Lower lobe of right lung (tissue), 2 donors: ENCODE measurements around the gene BACH2. TPM values are rescaled to one million over a fixed set of nuclear protein-coding genes. Genes with fewer than 3 reads are reported as not detected.

Source experiments
- ATAC-seq, 2 donors: fragments of 200-7000 bp; cut with Tn5 transposase; one replicate each; pipeline ENCODE4 v1.9.1; 2020 to 2022; ENCODE audit warnings: mild to moderate bottlenecking in 2 of 2, moderate library complexity in 2 of 2
- DNase-seq: peaks from one replicate; pipeline ENCODE4 v3.0.0-alpha.2; 2020
- H3K27ac ChIP-seq: fragments of 200-600 bp; one replicate; pipeline ENCODE4 v1.8.0; 2022
- H3K27me3 ChIP-seq: fragments of 200-600 bp; one replicate; pipeline ENCODE4 v1.8.0; 2022; ENCODE audit warnings: low read depth
- H3K36me3 ChIP-seq: fragments of 200-600 bp; one replicate; pipeline ENCODE4 v1.8.0; 2022; ENCODE audit warnings: mild to moderate bottlenecking
- H3K4me1 ChIP-seq: fragments of 200-600 bp; one replicate; pipeline ENCODE4 v1.8.0; 2022
- H3K4me3 ChIP-seq: fragments of 200-600 bp; one replicate; pipeline ENCODE4 v1.8.0; 2022; ENCODE audit warnings: mild to moderate bottlenecking
- H3K9me3 ChIP-seq: fragments of 200-600 bp; one replicate; pipeline ENCODE4 v1.8.0; 2022
- CTCF ChIP-seq: fragments of 200-600 bp; IDR thresholded peaks from one replicate; pipeline ENCODE4 v1.8.0; 2022; ENCODE audit warnings: antibody characterized with exemption, mild to moderate bottlenecking
- intact Hi-C: fragments of 100-400 bp; cut with DNase I; formaldehyde crosslinking; loops from one replicate; pipeline ENCODE4 v1.11.0; 2022
- total RNA-seq: library from RNA; stranded (reverse); fragmentation: NEBNext Ultra II Directional; extraction: Animal tissue kit (Norgen Biotek cat#: 25700); gene quantifications from one replicate; pipeline ENCODE4 v1.2.1, GENCODE V29; 2021
- donor health status: DM: no; HTN: yes; CAD: no; lungs with severe emphysema.

BACH2 gene
- total RNA-seq, 1 donor from 2014 or later = 6.3 TPM

- ATAC-seq = peak; percentile 60 to 61
- peak overlapping the region; percentile 82 for H3K27ac ChIP-seq
- TF ChIP-seq CTCF = peak; percentile 17
- H3K9me3 ChIP-seq = no peaks in the 10 kb centered on the region
- H3K4me1 ChIP-seq = peaks cover 17% of the 10 kb centered on the region
- no peaks in the 10 kb centered on the region for H3K36me3 ChIP-seq
- peak; percentile 60 for DNase-seq
- H3K27me3 ChIP-seq = peaks cover 13% of the 10 kb centered on the region
- H3K4me3 ChIP-seq = peak overlapping the region; percentile 66
- intact Hi-C loops = no loop called here
Observed at GRCh38 chr6:90294989-90295853, 1.4 kb downstream of the BACH2 start.

- DNase-seq = no peak
- no peaks in the 10 kb centered on the region for H3K36me3 ChIP-seq
- peak overlapping the region; percentile 66 for H3K4me3 ChIP-seq
- no peak overlapping the region for H3K27ac ChIP-seq
- intact Hi-C loops = no loop called here
- no peaks in the 10 kb centered on the region for H3K9me3 ChIP-seq
- ATAC-seq = no peak
- peaks cover 17% of the 10 kb centered on the region for H3K4me1 ChIP-seq
- TF ChIP-seq CTCF = no peak
- H3K27me3 ChIP-seq = peaks cover 13% of the 10 kb centered on the region
Observed at GRCh38 chr6:90294614-90294988, 2.0 kb downstream of the BACH2 start.

GRCh38 chr6:90294008-90294511 is 2.6 kb downstream of the BACH2 start:
- intact Hi-C loops = no loop called here

GRCh38 chr6:90293319-90293953 is 3.2 kb downstream of the BACH2 start:
- DNase-seq (no peak), ATAC-seq (no peak)
- intact Hi-C loops = no loop called here
- Histone ChIP-seq H3K4me3 (no peak overlapping the region), H3K36me3 (no peaks in the 10 kb centered on the region), H3K9me3 (no peaks in the 10 kb centered on the region), H3K27ac (no peak overlapping the region), H3K27me3 (peaks cover 13% of the 10 kb centered on the region), H3K4me1 (peaks cover 17% of the 10 kb centered on the region)
- no peak for TF ChIP-seq CTCF

More at GRCh38 chr6:90294008-90294511, 2.6 kb downstream of the BACH2 start:
- ATAC-seq = no peak
- no peak for TF ChIP-seq CTCF
- H3K4me1 ChIP-seq = peaks cover 17% of the 10 kb centered on the region
- H3K27me3 ChIP-seq = peaks cover 13% of the 10 kb centered on the region
- peak overlapping the region; percentile 66 for H3K4me3 ChIP-seq
- no peaks in the 10 kb centered on the region for H3K36me3 ChIP-seq
- H3K27ac ChIP-seq = no peak overlapping the region
- no peaks in the 10 kb centered on the region for H3K9me3 ChIP-seq
- DNase-seq = no peak

- no peak for ATAC-seq
- Histone ChIP-seq H3K27ac (no peak overlapping the region), H3K4me1 (peaks cover 17% of the 10 kb centered on the region), H3K9me3 (no peaks in the 10 kb centered on the region), H3K4me3 (no peak overlapping the region), H3K36me3 (no peaks in the 10 kb centered on the region), H3K27me3 (peaks cover 13% of the 10 kb centered on the region)
- intact Hi-C loops = no loop called here
- DNase-seq = no peak
- TF ChIP-seq CTCF = no peak
Observed at GRCh38 chr6:90291565-90291964, 5.1 kb downstream of the BACH2 start.
